HEK293T (cell line): ENCODE data around the gene ANKRD33.

ENCODE experiments used
- CTCF ChIA-PET: fragments of 350-600 bp; formaldehyde crosslinking; extraction: SDS; loops from one replicate; lab custom pipeline; 2021; ENCODE audit warnings: antibody characterized with exemption, inconsistent platforms; lab: Yijun Ruan, JAX
- POLR2A ChIA-PET: fragments of 350-600 bp; formaldehyde crosslinking; extraction: SDS; loops from one replicate; lab custom pipeline; 2020; ENCODE audit warnings: antibody characterized with exemption, inconsistent platforms; lab: Yijun Ruan, JAX
- DNase-seq: peaks from one replicate; pipeline ENCODE4 v3.0.0; 2012; ENCODE audit warnings: mixed read lengths; ENCODE audit errors: extremely low spot score
- ARNT ChIP-seq: fragments of 450-650 bp; IDR thresholded peaks from 2 replicates; pipeline ENCODE4 v1.6.1; 2017; ENCODE audit warnings: mild to moderate bottlenecking
- BHLHE40 ChIP-seq: fragments of 450-650 bp; IDR thresholded peaks from 2 replicates; pipeline ENCODE4 v1.6.1; 2016; ENCODE audit warnings: mild to moderate bottlenecking, moderate library complexity, borderline replicate concordance
- CTBP1 ChIP-seq: fragments of 450-650 bp; IDR thresholded peaks from 2 replicates; pipeline ENCODE4 v1.6.1; 2016; ENCODE audit warnings: borderline replicate concordance
- ELF4 ChIP-seq: fragments of 450-650 bp; IDR thresholded peaks from 2 replicates; pipeline ENCODE4 v1.6.1; 2017; ENCODE audit warnings: antibody characterized with exemption
- FOXA1 ChIP-seq: fragments of 450-650 bp; IDR thresholded peaks from 2 replicates; pipeline ENCODE4 v1.6.1; 2016; ENCODE audit warnings: mild to moderate bottlenecking
- FOXK2 ChIP-seq: fragments of 450-650 bp; IDR thresholded peaks from 2 replicates; pipeline ENCODE4 v1.6.1; 2016; ENCODE audit warnings: mild to moderate bottlenecking
- FOXM1 ChIP-seq: fragments of 450-650 bp; IDR thresholded peaks from 2 replicates; pipeline ENCODE4 v1.6.1; 2017; ENCODE audit warnings: mild to moderate bottlenecking, borderline replicate concordance
- HDGF ChIP-seq: fragments of 450-650 bp; IDR thresholded peaks from 2 replicates; pipeline ENCODE4 v1.6.1; 2017; ENCODE audit warnings: antibody characterized with exemption, borderline replicate concordance
- L3MBTL2 ChIP-seq: fragments of 450-650 bp; conservative IDR thresholded peaks from 2 replicates; pipeline ENCODE4 v1.6.1; 2016; ENCODE audit warnings: mild to moderate bottlenecking
- LEF1 ChIP-seq: fragments of 450-650 bp; IDR thresholded peaks from 2 replicates; pipeline ENCODE4 v1.6.1; 2017; ENCODE audit warnings: mild to moderate bottlenecking, borderline replicate concordance
- NFRKB ChIP-seq: fragments of 450-650 bp; IDR thresholded peaks from 2 replicates; pipeline ENCODE4 v1.6.1; 2016; ENCODE audit warnings: mild to moderate bottlenecking, moderate library complexity
- PKNOX1 ChIP-seq: fragments of 450-650 bp; IDR thresholded peaks from 2 replicates; pipeline ENCODE4 v1.6.1; 2016
- SP1 ChIP-seq: fragments of 450-650 bp; IDR thresholded peaks from 2 replicates; pipeline ENCODE4 v1.6.1; 2017
- SUZ12 ChIP-seq: fragments of 450-650 bp; IDR thresholded peaks from 2 replicates; pipeline ENCODE4 v1.6.1; 2016; ENCODE audit warnings: mild to moderate bottlenecking
- TARDBP ChIP-seq: fragments of 450-650 bp; IDR thresholded peaks from 2 replicates; pipeline ENCODE4 v1.6.1; 2016
- ZNF384 ChIP-seq: fragments of 450-650 bp; IDR thresholded peaks from 2 replicates; pipeline ENCODE4 v1.6.1; 2016

The ANKRD33 gene

GRCh38 chr12:51866324-51866723 lies 21.6 kb upstream of the ANKRD33 start:
- POLR2A ChIA-PET, result interaction anchor here (0.5 kb wide), 1 partner anchor 47 kb away, joined by 3 read pairs; no protein-coding TSS in a partner anchor
- CTCF ChIA-PET, result interaction anchor here (0.9 kb wide), 1 partner anchor 8 kb away, joined by 3 read pairs; no protein-coding TSS in a partner anchor
- no peak for DNase-seq
- TF ChIP-seq PKNOX1, result no peak
- TF ChIP-seq FOXM1, result no peak
- no peak for TF ChIP-seq NFRKB
- no peak for TF ChIP-seq FOXK2
- TF ChIP-seq L3MBTL2, result no peak
- TF ChIP-seq HDGF, result no peak
- no peak for TF ChIP-seq LEF1
- TF ChIP-seq ELF4, result no peak
- no peak for TF ChIP-seq TARDBP
- no peak for TF ChIP-seq SUZ12
- TF ChIP-seq ZNF384, result no peak
- TF ChIP-seq FOXA1, result no peak
- no peak for TF ChIP-seq ARNT
- no peak for TF ChIP-seq SP1
- TF ChIP-seq BHLHE40, result no peak
- TF ChIP-seq CTBP1, result no peak

GRCh38 chr12:51866762-51867161 lies 21.1 kb upstream of the ANKRD33 start:
- no peak for DNase-seq
- TF ChIP-seq ZNF384 (peak; percentile 57; the same call in 1 of the 2 replicates), LEF1 (no peak), L3MBTL2 (no peak)
- ChIA-PET POLR2A (interaction anchor here (0.5 kb wide), 1 partner anchor 48 kb away, joined by 3 read pairs; no protein-coding TSS in a partner anchor), CTCF (interaction anchor here (0.8 to 0.9 kb wide), 2 partner anchors 8 to 158 kb away, joined by 3 to 4 read pairs; no protein-coding TSS in a partner anchor)

DNA sequence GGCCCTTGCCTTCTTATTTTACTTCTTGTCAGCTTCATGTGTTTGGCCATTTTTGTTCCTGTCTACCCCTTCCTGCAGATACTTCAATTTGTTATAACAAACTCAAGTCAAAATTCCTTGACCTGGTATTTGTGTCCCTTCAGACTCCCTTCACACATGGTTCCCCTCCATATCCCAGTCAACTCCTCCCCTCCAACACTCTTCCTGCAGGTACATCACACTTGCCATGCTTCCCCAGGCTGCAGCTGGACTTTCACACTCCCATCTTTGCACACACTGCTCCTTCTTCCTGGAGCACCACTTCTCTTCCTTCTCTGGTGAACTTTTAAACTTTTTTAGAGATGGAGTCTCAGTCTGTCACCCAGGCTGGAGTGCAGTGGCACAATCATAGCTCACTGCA lies 20.5 kb upstream of the ANKRD33 start:
- ChIA-PET POLR2A (no interaction called here), CTCF (interaction anchor here (0.6 to 0.9 kb wide), 3 partner anchors 7 to 158 kb away, joined by 3 to 4 read pairs (median 3); no protein-coding TSS in a partner anchor)
- no peak for DNase-seq
- TF ChIP-seq SUZ12, result no peak
- TF ChIP-seq BHLHE40, result no peak
- TF ChIP-seq ARNT, result no peak
- no peak for TF ChIP-seq ZNF384
- TF ChIP-seq SP1, result no peak
- no peak for TF ChIP-seq ELF4
- TF ChIP-seq TARDBP, result no peak
- TF ChIP-seq FOXK2, result no peak
- TF ChIP-seq PKNOX1, result no peak
- no peak for TF ChIP-seq LEF1
- no peak for TF ChIP-seq NFRKB
- no peak for TF ChIP-seq FOXM1
- TF ChIP-seq CTBP1, result no peak
- no peak for TF ChIP-seq L3MBTL2
- no peak for TF ChIP-seq FOXA1
- TF ChIP-seq HDGF, result no peak

- POLR2A ChIA-PET, result no interaction called here
- TF ChIP-seq FOXA1 (no peak), ELF4 (no peak), CTBP1 (no peak), ZNF384 (no peak)
- CTCF ChIA-PET, result interaction anchor here (0.6 kb wide), 1 partner anchor 44 kb away, joined by 3 read pairs; no protein-coding TSS in a partner anchor
- DNase-seq, result no peak
Measured at GRCh38 chr12:51867796-51868428, 20.0 kb upstream of the ANKRD33 start.

DNA sequence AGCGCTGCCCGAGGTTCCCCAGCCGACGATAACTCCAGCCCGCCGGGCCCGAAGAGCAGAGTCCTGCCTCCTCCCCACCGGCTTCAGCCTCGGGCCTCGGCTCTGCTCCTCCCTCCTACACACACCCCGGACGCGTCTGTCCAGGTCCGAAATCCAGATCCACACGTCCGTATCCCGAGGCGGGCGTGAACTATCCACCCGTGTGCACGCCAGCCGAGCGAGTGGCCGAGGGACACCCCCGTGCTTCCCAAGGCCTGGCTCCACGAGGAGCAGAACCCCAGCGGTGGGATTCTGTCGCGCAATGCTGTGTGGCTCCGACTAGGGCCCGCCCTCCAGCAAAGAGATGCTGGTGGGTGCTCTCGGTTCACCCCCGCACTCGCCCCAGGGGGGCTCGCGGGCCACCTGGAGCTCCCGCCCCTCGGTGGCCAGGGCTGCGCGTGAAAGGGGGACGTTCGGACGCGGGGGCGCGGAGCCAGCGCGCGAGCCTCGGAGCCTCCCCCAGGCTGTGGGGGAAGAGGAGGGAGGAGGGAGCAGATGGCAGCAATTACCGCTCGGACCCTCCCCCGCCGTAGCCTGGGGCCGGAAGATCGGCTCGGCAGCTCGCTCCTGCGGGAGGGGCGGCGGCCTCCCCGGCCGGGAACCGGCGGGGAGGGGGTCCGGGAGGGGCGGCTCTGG lies 18.9 kb upstream of the ANKRD33 start:
- no peak for TF ChIP-seq FOXM1
- TF ChIP-seq TARDBP, result no peak
- no peak for TF ChIP-seq NFRKB
- TF ChIP-seq FOXK2, result no peak
- no peak for TF ChIP-seq ARNT
- no peak for DNase-seq
- ChIA-PET CTCF (interaction anchor here (1.3 kb wide), 1 partner anchor 45 kb away, joined by 4 read pairs; no protein-coding TSS in a partner anchor), POLR2A (no interaction called here)

DNA sequence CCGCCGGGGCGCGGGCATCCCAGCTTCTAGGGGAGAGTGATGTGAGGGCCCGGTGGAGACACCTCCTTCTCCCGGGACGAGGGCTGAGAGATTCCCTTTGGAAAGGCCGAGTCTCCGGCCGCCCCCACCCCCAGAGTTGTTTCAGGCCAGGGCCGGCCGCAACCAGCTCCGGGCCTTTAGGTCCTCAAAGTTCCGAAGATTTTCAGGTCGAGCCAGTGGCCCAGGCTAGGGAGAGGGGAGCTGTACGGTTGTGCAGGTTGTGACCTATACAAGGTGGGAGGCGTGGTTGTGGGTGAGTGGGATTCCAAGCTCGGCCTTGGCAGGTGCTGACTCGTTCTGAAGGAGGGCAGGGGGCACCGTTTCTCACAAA lies 18.4 kb upstream of the ANKRD33 start:
- TF ChIP-seq CTBP1, result no peak
- no peak for TF ChIP-seq SP1
- no peak for TF ChIP-seq BHLHE40
- TF ChIP-seq FOXA1, result no peak
- TF ChIP-seq L3MBTL2, result no peak
- TF ChIP-seq PKNOX1, result no peak
- TF ChIP-seq FOXM1, result no peak
- no peak for TF ChIP-seq TARDBP
- no peak for TF ChIP-seq ELF4
- POLR2A ChIA-PET, result no interaction called here
- DNase-seq, result no peak
- CTCF ChIA-PET, result interaction anchor here (1.3 kb wide), 1 partner anchor 46 kb away, joined by 4 read pairs; no protein-coding TSS in a partner anchor
